ENCODE data around the gene FMN2. TPM values are rescaled to one million over a fixed set of nuclear protein-coding genes. Genes with fewer than 3 reads are reported as not detected.

Gene FMN2
- total and polyA plus RNA-seq, 8 donors: 0.20 to 2.1 (median 1.2) TPM

DNA sequence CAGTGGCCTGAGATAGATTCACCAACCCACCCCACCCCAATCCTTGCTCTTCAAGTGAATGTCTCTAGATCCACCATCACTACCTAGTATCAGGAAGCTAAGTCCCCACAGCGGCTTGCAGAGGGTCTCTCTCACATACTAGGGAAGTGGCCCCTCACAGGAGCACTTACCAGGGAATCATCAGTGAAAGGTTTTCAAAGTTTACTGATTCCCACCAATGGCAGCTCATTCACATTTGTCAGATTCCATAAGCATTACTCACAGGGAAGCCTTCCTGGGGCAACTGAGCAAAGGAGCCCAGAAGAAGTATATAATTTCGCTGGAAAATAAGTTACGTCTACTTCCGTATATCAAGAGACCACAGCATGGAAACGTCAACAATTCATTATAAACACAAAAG is 399.5 kb downstream of the FMN2 start:
- intact Hi-C loops (cut with DNase I): no loop called here
- Histone ChIP-seq H3K4me1 (no peaks in the 10 kb centered on the region), H3K9me3 (no peaks in the 10 kb centered on the region), H3K4me3 (no peak overlapping the region), H3K27me3 (peaks cover 0 to 11% of the 10 kb centered on the region in 2 donors), H3K36me3 (no peaks in the 10 kb centered on the region), H3K27ac (no peak overlapping the region)
- no peak for DNase-seq
- no peak for ATAC-seq
- TF ChIP-seq CTCF (IDR thresholded peaks at IDR 0.05): no peak

DNA sequence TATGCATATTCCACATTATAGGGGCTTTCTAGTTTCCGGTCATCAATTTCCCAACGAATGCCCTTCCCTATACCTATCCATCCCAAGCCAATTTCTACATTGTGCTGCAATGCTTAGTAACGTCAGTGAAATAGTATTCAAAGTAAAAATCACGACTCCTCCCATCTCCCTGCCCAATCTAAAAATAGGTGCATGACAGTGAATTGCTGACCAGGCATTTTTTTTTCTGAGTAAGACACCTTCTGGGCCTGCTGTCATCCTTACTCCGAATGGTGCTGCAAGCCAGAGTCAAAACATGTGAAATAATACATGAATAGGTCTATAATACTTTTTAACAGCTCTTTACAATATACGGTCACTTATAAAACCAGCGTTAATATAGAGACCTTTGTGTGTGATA is 400.1 kb downstream of the FMN2 start:
- Histone ChIP-seq H3K9me3 (no peaks in the 10 kb centered on the region), H3K4me1 (no peaks in the 10 kb centered on the region), H3K27ac (no peak overlapping the region), H3K36me3 (no peaks in the 10 kb centered on the region), H3K4me3 (no peak overlapping the region), H3K27me3 (peaks cover 0 to 11% of the 10 kb centered on the region in 2 donors)
- TF ChIP-seq CTCF (IDR thresholded peaks at IDR 0.05): no peak
- DNase-seq (no peak), ATAC-seq (no peak)
- intact Hi-C loops (cut with DNase I): no loop called here

GRCh38 chr1:240492832-240493440 is 401.3 kb downstream of the FMN2 start:
- Histone ChIP-seq H3K27ac (no peak overlapping the region), H3K4me3 (no peak overlapping the region), H3K9me3 (no peaks in the 10 kb centered on the region), H3K4me1 (no peaks in the 10 kb centered on the region), H3K27me3 (peaks cover 0 to 11% of the 10 kb centered on the region in 2 donors), H3K36me3 (no peaks in the 10 kb centered on the region)
- no peak for TF ChIP-seq CTCF (IDR thresholded peaks at IDR 0.05)
- DNase-seq (peak in 3 of 4 donors; percentile 34 to 74 (median 45)), ATAC-seq (peak; percentile 29)
- intact Hi-C loops (cut with DNase I): no loop called here

DNA sequence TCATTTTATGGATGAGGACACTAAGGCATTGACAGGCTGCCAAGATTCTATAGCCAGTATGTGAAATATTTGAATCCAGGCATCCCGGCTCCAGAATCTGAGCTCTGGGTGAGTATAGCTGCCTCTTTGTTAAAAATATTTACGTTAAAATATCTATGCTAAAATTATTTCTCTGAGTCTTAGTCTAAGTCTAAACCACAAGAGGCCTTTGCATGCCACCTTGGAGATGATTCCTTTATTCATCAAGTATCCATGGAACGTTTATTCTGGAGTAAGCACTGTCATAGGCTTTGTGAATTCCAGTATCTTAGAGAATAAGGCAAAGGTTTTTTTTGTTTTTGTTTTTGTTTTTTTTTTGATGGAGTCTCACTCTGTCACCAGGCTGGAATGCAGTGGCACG is 403.9 kb downstream of the FMN2 start:
- Histone ChIP-seq H3K9me3 (no peaks in the 10 kb centered on the region), H3K27ac (no peak overlapping the region), H3K4me3 (no peak overlapping the region), H3K4me1 (no peaks in the 10 kb centered on the region), H3K27me3 (peaks cover 0 to 11% of the 10 kb centered on the region in 2 donors), H3K36me3 (no peaks in the 10 kb centered on the region)
- ATAC-seq: no peak
- TF ChIP-seq CTCF (IDR thresholded peaks at IDR 0.05): no peak
- no peak for DNase-seq
- intact Hi-C loops (cut with DNase I): no loop called here

DNA sequence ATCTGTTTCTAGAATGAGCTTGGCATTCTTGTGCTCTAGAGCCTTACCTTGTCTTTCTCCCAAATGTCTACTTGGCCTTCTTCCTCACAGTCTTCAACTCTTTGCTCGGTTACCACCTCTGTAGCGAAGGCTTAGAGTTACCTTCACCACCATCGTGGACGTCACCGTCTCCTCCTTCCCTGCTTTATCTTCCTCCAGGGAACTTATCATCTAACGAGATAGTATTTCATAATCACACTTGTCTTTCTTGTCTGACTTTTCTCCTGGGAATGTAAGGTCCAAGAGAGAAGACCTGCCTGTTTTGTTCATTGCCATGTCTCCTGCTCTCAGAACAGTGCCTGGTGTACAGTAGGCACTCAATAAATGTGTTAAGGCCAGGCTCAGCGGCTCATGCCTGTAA is 404.7 kb downstream of the FMN2 start:
- Histone ChIP-seq H3K4me3 (no peak overlapping the region), H3K27ac (no peak overlapping the region), H3K9me3 (no peaks in the 10 kb centered on the region), H3K27me3 (peaks cover 0 to 11% of the 10 kb centered on the region in 2 donors), H3K36me3 (no peaks in the 10 kb centered on the region), H3K4me1 (no peaks in the 10 kb centered on the region)
- TF ChIP-seq CTCF (IDR thresholded peaks at IDR 0.05): no peak
- DNase-seq (no peak), ATAC-seq (no peak)
- intact Hi-C loops (cut with DNase I): no loop called here

Measured in left lung (tissue), 10 donors.